ENCODE measurements around the gene C6orf15. TPM values are rescaled to one million over a fixed set of nuclear protein-coding genes. Genes with fewer than 3 reads are reported as not detected.
A peak's percentile ranks its signal among the peaks of the same experiment; 100 is the strongest.

C6orf15 gene
- total RNA-seq, 1 experiment from 2014 or later = not detected

DNA sequence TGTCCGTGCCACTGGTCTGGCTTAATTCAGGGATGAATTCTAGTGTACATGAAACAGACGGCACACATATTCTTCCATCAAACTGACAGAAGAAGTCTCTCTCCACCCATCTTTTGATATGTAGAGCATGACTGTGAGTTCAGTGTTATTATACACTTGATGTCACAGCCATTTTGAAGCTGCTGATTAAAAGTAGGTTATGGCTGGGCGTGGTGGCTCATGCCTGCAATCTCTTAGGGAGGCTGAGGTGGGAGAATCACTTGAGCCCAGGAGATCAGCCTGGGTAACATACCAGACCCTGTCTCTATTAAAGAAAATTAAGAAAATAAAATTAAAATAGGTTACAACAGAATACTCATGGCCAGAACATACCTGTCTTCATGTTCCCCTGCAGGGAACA, 20.7 kb downstream of the C6orf15 start:
- ChIA-PET POLR2A (no interaction called here), CTCF (interaction anchor here (0.8 to 2.6 kb wide), 4 partner anchors 8 to 419 kb away, joined by 3 to 12 read pairs (median 4); partner anchors contain the start of genes DHX16 and PSORS1C1)
- H3K27me3 Mint-ChIP-seq (ENCODE audit: low read depth) = no peaks in the 10 kb centered on the region
- ATAC-seq (no peak), DNase-seq (ENCODE audit: low spot score) (no peak)
- peaks cover 27% of the 10 kb centered on the region for H3K4me1 Mint-ChIP-seq
- no peak overlapping the region for H3K27ac Mint-ChIP-seq
- H3K4me3 Mint-ChIP-seq = no peak overlapping the region
- no peaks in the 10 kb centered on the region for H3K9me3 Mint-ChIP-seq
- no peak for TF ChIP-seq ZNF219 (CRISPR knock-in tag; IDR thresholded peaks at IDR 0.05; ENCODE audit: borderline replicate concordance)
- no peak for TF ChIP-seq ZNF138 (CRISPR knock-in tag; conservative IDR thresholded peaks at IDR 0.05)
- TF ChIP-seq NR1H2 (CRISPR knock-in tag; IDR thresholded peaks at IDR 0.05) = no peak
- TF ChIP-seq, protein P1, sequence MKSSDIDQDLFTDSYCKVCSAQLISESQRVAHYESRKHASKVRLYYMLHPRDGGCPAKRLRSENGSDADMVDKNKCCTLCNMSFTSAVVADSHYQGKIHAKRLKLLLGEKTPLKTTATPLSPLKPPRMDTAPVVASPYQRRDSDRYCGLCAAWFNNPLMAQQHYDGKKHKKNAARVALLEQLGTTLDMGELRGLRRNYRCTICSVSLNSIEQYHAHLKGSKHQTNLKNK (CRISPR knock-in tag; IDR thresholded peaks at IDR 0.05) = no peak
- no peaks in the 10 kb centered on the region for H3K36me3 Mint-ChIP-seq

DNA sequence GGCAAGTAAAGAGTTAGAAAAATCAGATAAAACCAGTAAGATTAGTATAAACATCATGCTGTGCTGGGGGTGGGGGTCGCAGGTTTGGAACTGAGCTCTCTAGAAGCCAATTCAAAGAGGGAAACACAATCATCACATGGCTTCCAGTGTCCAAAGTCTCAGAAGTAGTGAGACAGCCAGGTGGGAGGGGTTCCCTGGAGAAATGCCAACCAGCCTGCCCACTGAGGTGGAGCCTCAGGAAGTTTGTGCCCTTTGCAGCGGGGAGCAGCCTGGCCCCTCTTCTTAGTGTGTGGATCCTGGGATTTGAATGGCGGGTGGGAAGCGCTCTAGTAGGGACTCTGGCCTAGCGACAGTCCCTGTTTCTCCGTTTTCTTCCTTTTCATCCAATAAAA, 21.4 kb downstream of the C6orf15 start:
- no peaks in the 10 kb centered on the region for H3K9me3 Mint-ChIP-seq
- ChIA-PET CTCF (interaction anchor here (0.9 to 2.6 kb wide), 4 partner anchors 11 to 102 kb away, joined by 3 to 12 read pairs (median 5); partner anchors contain the start of gene PSORS1C1), POLR2A (no interaction called here)
- no peak overlapping the region; the same call in 1 of the 2 replicates for H3K27ac Mint-ChIP-seq
- no peaks in the 10 kb centered on the region for H3K36me3 Mint-ChIP-seq
- DNase-seq (ENCODE audit: low spot score) (no peak), ATAC-seq (no peak)
- no peak for TF ChIP-seq MYBL2 (CRISPR knock-in tag; IDR thresholded peaks at IDR 0.05)
- peaks cover 22% of the 10 kb centered on the region for H3K4me1 Mint-ChIP-seq
- H3K27me3 Mint-ChIP-seq (ENCODE audit: low read depth) = no peaks in the 10 kb centered on the region
- no peak overlapping the region for H3K4me3 Mint-ChIP-seq

DNA sequence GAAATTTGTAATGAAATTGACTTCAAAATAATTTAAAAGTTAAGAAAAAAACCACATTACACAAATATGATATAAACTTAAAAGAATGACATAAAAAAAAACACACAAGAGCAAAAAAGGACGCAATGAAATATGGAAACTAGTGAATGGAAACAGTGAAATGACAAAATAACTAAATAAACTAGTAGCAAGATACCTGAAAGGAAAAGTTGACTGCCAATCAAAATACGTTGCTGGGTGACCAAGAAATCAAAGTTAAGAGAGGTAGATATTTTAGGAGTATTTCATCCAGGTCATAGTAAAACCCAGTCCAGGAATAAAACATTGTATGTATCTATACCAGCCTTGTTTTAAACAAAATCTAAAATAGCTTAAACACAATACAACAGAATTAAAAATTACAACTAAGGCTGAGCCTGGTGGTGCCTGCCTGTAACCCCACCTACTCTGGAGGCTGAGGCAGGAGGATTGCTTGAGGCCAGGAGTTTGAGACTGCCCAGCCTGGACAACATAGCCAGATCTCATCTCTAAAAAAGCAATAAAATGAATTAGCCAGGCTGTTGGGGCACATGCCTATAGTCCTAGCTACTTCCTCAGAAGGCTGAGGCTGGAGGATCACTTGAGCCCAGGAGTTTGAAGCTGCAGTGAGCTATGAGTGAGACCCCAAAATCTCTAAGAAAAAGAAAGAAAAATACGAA, 22.0 kb downstream of the C6orf15 start:
- no peaks in the 10 kb centered on the region for H3K9me3 Mint-ChIP-seq
- CTCF ChIA-PET = interaction anchor here (0.9 to 2.6 kb wide), 4 partner anchors 10 to 102 kb away, joined by 3 to 12 read pairs (median 5); partner anchors contain the start of gene PSORS1C1
- no peak for ATAC-seq

DNA sequence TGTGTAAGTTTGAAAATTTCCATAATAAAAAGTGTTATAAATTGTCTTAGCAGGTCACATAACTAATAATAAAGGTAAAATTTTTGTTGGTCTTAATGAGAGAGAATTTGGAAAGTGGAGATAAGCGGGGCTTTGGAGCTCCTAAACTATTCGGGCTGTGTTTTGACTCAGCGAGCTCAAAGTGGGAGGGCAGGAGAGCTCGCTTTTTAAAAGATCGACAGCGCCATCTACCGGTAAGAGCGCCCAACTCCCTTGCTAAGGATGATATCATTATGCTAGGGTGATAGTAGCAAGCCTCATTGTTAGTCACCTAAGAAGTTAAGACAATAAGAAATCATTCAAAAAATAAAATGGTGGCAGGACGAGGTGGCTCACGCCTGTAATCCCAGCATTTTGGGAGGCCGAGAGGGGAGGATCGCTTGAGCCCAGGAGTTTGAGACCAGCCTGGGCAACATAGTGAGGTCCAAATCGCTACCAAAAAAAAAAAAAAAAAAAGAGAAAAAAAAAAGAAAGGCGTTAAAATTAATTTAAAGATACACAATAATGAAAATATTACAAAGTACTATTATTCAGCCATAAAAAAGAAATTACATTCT, 24.8 kb downstream of the C6orf15 start:
- H3K27ac Mint-ChIP-seq = peak overlapping the region; percentile 68; the same call in 1 of the 2 replicates

More for the DNA sequence above, 22.0 kb downstream of the C6orf15 start:
- H3K4me3 Mint-ChIP-seq = no peak overlapping the region
- H3K4me1 Mint-ChIP-seq = peaks cover 20% of the 10 kb centered on the region
- peak; percentile 27; the same call in 1 of the 2 replicates for TF ChIP-seq GTF2I (CRISPR knock-in tag; conservative IDR thresholded peaks at IDR 0.05)
- TF ChIP-seq, protein P2, sequence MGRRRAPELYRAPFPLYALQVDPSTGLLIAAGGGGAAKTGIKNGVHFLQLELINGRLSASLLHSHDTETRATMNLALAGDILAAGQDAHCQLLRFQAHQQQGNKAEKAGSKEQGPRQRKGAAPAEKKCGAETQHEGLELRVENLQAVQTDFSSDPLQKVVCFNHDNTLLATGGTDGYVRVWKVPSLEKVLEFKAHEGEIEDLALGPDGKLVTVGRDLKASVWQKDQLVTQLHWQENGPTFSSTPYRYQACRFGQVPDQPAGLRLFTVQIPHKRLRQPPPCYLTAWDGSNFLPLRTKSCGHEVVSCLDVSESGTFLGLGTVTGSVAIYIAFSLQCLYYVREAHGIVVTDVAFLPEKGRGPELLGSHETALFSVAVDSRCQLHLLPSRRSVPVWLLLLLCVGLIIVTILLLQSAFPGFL (CRISPR knock-in tag; IDR thresholded peaks at IDR 0.05; ENCODE audit: borderline replicate concordance) = no peak
- POLR2A ChIA-PET = interaction anchor here (0.6 kb wide), 1 partner anchor 102 kb away, joined by 7 read pairs; no protein-coding TSS in a partner anchor
- no peak overlapping the region for H3K27ac Mint-ChIP-seq
- no peaks in the 10 kb centered on the region for H3K27me3 Mint-ChIP-seq (ENCODE audit: low read depth)
- H3K36me3 Mint-ChIP-seq = no peaks in the 10 kb centered on the region
- no peak for DNase-seq (ENCODE audit: low spot score)

More for the DNA sequence above, 24.8 kb downstream of the C6orf15 start:
- ChIA-PET CTCF (interaction anchor here (0.6 to 3.3 kb wide), 89 partner anchors 9 to 634 kb away, joined by 3 to 100 read pairs (median 5); partner anchors contain the start of genes C6orf15, DDR1, DDX39B and GTF2H4), POLR2A (interaction anchor here (0.8 kb wide), 1 partner anchor 28 kb away, joined by 3 read pairs; the partner anchor contains the start of gene PSORS1C1)
- ATAC-seq (peak; percentile 86), DNase-seq (ENCODE audit: low spot score) (peak; percentile 91)
- Mint-ChIP-seq H3K4me3 (no peak overlapping the region), H3K36me3 (no peaks in the 10 kb centered on the region), H3K9me3 (no peaks in the 10 kb centered on the region), H3K27me3 (ENCODE audit: low read depth) (no peaks in the 10 kb centered on the region), H3K4me1 (peaks cover 13% of the 10 kb centered on the region)
- TF ChIP-seq, protein P3, sequence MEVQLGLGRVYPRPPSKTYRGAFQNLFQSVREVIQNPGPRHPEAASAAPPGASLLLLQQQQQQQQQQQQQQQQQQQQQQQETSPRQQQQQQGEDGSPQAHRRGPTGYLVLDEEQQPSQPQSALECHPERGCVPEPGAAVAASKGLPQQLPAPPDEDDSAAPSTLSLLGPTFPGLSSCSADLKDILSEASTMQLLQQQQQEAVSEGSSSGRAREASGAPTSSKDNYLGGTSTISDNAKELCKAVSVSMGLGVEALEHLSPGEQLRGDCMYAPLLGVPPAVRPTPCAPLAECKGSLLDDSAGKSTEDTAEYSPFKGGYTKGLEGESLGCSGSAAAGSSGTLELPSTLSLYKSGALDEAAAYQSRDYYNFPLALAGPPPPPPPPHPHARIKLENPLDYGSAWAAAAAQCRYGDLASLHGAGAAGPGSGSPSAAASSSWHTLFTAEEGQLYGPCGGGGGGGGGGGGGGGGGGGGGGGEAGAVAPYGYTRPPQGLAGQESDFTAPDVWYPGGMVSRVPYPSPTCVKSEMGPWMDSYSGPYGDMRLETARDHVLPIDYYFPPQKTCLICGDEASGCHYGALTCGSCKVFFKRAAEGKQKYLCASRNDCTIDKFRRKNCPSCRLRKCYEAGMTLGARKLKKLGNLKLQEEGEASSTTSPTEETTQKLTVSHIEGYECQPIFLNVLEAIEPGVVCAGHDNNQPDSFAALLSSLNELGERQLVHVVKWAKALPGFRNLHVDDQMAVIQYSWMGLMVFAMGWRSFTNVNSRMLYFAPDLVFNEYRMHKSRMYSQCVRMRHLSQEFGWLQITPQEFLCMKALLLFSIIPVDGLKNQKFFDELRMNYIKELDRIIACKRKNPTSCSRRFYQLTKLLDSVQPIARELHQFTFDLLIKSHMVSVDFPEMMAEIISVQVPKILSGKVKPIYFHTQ (CRISPR knock-in tag; IDR thresholded peaks at IDR 0.05) = no peak
- TF ChIP-seq, protein P4, sequence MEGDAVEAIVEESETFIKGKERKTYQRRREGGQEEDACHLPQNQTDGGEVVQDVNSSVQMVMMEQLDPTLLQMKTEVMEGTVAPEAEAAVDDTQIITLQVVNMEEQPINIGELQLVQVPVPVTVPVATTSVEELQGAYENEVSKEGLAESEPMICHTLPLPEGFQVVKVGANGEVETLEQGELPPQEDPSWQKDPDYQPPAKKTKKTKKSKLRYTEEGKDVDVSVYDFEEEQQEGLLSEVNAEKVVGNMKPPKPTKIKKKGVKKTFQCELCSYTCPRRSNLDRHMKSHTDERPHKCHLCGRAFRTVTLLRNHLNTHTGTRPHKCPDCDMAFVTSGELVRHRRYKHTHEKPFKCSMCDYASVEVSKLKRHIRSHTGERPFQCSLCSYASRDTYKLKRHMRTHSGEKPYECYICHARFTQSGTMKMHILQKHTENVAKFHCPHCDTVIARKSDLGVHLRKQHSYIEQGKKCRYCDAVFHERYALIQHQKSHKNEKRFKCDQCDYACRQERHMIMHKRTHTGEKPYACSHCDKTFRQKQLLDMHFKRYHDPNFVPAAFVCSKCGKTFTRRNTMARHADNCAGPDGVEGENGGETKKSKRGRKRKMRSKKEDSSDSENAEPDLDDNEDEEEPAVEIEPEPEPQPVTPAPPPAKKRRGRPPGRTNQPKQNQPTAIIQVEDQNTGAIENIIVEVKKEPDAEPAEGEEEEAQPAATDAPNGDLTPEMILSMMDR (IDR thresholded peaks at IDR 0.05) = peak; percentile 82
- 0 out of 2 replicates have a peak, but pooled peaks have one; percentile 53 for TF ChIP-seq ZNF121 (CRISPR knock-in tag; IDR thresholded peaks at IDR 0.05)

Measured in WTC11 (cell line).